ENCODE measurements around the gene TFF3.

The TFF3 gene

DNA sequence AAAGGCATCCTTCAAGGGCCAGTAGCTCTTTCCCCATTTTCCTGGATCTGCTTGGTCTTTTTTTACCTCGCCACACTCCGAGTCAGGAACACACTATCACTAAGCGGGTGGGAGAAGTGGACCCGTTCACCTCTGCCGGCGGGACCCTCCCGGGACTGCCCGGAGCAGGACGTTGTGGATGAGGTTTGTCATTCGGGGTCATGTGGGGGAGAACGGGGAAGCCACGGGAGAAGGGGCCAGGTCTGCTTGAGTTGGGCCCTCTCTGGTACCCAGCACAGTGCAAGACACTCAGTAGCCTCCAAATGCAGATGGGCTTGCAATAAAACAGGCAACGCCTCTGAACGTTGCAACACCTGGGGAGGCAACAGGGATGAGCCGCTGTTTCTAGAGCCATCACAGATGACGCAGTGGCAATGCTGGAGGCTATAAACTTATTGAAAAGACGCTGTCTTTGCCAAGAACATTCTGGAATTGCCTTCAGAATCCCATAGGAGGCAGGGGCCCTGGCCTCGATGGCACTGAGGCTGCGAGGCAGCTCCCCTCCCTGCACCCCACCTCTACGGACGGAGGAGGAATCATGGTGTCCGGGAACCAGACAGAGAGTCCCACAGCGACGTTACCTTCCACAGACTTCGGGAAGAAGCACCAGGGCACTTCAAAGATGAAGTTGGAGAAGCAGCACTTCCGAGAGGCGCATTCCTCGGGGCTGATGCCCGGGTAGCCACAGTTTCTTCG is 31.8 kb upstream of the TFF3 start:
- no peak for DNase-seq

DNA sequence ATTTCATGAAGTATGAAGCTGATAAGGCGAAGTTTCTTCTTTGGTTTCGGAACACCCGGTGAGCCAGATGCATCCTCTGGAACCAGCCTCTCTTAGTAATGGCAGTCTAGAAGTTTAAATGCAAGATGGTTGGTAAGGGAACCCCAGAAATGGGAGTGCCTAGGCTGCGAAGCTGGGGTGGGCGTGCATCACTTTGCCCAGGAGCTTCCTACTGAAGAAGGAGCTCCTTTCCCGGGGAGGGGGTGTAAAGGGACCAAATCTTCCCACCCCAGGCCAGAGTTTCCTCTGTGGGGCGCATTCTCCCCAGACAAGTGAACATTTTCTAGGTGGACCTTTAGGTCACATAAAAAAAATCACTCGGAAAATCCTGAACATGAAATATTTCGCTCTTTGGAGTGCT is 31.2 kb upstream of the TFF3 start:
- DNase-seq = no peak

DNA sequence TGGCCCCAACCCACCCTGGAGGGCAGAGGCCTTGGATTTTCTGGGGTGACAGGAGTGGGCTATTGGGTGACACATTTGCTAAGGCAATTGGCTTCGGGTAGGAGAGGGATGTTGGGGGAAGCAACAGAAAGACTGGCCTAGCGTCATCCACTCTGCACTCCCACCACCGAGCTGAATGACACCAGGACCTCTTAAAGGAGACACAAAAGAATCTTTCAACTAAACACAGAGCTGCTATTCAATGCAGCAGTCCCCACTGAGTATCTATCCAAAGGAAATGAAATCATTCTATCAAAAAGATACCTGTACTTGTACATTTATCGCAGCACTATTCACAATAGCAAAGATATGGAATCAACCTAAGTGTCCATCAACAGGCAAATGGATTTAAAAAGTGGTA is 29.4 kb upstream of the TFF3 start:
- DNase-seq = no peak

DNA sequence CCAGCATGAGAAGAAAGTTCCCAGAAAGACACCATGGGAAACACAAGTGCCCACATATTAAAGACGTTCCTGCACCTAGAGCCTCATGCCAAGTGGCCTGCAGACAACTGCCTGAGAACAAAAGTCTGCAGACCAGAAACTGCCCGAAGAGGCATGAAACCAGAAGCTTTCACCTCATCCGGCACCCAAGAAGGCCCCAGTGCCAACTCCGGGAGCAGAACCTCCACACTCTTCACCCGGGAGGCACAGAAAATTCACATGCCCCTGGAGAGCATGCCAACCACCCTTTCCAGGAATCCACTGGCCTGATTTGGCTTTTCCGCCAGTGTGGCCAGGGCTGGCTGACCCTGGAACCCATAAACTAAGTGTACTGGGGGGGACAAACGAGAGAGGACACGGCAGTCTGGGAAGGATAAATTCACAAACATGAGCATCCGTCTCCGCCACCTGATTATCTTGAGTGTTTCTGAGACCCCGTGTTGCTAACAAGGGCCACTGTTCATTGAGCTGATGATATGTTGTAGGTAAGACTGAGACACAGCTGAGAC is 28.8 kb upstream of the TFF3 start:
- DNase-seq = no peak

DNA sequence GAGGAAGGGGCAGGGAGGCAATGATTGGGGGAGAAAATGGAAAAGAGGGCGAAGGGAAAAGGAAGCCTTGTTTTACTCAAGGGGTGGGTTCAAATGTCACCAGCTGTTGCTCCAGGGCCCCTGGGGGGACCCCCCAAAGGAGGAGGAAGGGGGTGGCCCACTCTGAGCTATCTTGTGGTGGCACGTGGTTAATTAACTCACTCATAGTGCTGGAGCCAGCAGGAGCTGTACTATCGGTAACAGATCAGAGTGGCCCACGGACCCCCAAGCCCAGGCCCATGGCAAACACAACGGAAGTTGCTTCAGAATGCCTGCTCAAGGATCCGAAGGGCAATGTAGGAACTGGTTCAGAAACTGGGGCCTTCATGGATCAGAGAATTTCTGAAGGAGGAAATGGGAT is 28.3 kb upstream of the TFF3 start:
- DNase-seq = no peak

DNA sequence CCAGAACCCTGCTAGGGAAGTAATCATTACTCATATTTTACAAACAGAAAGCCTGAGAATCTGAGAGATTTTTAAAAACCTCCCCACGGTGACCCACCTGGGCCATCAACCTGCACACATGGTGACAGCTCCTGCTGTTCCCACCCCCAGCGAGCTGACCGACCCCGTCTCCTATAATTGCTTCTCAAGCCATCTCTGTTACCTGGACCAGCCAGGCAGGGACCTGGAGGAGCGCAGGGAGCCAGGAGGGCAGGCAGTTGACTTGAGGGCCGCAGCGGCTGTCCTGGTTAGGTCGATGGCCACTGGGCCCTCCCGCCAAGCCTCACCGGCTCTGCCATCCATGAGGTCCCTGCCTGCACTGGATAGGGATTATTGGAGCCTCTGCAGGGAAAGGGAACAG is 27.9 kb upstream of the TFF3 start:
- no peak for DNase-seq

DNA sequence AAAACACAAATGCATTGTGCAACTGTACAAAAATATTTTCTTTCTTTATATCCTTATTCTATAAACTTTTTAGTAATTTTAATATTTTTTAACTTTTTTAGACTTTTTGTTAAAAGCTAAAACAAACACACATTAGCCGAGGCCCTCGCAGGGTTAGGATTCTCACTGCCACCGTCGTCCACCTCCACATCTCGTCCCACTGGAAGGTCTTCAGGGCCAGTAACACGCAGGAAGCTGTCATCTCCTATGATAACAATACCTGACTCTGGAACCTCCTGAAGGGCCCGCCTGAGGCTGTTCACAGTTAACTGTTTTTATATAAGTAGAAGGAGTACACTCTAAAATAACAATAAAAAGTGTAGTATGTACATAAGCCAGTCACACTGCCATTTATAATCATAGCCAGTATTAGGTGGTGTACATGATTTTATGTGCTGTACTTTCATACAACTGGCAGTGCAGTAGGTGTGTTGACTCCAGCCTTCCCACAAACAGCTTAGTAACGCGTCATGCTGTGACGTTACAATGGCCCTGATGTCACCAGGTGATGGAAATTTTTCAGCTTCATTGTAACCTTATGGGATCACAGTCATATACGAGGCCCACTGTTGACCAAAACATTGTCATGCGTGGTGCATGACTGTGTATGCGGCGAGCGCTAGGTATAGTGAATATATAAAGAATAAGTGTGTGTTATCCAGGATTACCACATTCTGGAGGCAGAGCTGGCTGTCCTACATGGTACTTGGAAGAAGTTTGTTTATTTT is 26.8 kb upstream of the TFF3 start:
- no peak for DNase-seq

DNA sequence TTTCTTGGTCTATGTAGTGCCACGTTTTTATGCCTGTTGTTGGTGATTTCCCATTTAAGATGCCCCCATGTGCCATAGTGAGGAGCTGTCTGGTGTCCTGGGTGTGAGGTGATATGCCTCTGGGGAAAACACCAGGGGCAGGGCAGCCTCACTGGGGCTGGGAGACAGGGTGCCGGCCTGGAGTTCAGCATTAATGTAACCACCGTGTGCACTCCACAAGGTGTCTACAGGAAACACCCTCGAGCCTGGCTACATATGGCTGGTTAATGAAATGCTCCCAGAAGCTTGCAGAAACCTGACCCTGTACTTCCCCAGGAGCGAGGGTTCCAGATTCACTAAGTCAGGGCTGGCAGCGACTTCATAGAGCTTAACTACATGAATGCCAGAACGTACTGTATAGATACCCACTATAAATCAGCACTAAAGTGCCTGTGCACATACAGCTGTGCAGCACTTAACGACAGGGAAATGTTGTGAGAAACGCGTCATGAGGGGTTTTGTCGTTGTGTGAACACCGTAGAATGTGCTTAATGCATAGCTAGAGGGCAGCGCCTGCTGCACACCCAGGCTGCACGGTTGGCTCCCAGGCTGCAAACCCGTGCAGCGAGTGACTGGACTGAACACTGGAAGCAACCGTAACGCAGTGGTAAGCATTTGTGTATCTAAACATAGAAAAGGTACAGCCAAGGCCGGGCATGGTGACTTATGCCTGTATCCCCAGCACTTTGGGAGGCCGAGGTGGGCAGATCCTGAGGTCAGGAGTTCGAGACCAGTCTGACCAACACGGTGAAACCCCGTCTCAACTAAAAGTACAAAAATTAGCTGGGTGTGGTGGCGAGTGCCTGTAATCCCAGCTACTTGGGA is 25.2 kb upstream of the TFF3 start:
- no peak for DNase-seq

DNA sequence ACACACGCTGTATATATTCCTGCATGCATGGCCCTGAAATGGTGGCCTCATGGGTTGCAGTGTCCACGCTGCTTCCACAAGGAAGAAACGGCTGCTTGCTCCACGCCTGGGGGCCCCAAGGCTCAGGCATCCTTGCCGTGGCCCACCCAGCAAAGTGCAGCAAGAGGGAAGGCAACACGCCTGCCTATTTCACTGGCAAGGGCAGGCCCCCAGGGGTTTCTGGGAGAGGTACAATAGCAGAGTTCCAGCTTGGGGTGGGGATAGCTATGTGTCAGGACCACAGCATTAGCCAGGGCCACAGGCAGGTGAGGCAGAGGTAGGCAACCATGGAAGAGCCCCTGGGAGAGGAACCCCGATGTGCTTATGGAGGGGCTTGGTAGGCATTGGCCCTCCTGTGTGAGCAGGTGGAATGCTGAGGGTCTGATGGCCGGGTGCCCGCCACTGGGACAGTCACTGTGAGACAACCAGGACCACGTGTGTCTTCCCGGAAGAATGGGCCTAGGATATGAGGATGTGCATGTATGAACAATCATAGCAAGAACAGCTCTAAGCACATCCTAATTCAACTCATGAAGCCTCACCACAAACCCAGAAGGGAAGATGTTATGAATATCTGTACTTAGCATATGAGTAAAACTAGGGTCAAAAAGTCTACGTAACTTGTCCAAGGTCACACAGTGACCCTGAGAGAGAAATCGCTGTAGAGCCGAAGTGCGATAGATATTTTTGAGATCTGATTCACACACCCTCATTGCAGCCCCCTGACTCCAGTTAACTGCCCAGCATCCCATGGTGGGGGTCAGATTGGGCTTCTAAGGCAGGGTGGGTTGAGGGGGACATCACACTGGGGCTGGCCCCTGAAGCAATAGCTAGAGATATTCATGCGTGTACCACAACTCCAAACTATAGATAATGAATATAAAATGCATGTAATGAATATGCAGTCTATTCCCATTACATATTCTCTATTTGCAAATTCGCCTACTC is 23.8 kb upstream of the TFF3 start:
- no peak for DNase-seq

DNA sequence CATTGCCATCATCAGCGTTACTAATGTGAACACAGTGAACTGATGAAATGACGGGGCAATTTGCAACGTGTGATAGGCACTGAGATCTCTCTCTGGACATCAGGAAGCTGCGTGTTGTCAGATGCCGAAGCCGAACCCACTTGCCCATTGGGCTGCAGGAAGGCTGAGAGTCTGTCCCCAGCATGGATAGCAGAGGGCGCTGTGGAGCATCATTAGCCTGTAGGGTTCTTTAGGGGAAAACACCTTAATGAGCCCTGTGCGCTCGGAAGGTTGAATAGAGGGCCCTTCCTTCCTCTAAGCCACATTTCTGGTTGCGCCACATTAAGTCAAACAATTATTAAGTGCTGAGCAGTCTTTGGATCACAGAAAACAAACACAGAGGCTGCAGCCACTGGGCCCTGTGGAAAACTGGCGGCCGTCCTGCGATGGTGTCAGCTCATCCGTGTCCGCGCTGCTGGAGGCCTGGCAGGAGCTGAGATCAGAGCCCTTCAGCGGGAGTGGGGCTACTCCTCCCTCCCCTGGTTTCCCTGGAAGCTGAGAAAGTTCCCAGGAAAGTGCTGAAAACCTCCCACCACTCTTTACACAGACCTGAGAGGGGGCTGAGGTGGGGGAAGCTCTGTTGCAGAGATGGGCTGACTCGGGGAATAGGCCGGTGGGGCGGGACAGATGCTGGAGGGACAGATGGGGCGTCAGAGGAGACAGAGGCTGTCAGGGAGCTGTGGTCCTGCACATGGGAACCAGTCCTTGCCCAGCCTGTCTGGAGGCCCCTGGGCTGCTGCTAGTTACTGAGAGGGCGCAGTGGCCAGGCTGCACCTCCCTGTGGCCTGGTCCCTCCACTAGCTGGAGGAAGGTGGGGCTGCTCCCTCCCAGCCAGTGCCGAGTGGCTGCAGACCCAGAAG is 22.9 kb upstream of the TFF3 start:
- DNase-seq = peak; percentile 89

DNA sequence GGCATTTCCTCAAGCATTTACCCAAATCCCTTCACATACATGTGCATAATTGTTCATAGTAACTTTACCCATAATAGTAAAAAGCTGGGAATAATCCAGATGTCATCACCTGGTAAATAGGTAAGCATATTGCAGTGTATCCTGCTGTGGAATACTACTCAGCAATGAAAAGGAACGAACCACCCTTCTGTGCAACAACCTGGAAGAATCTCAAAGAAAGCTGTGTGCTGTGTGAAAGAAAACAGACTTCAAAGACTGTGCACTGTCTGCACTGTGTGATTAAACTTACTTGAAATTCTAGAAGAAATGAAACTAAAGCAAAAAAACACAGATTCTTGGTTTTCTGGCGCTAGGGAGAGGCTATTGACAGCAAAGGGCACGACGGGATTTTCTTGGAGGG is 22.1 kb upstream of the TFF3 start:
- no peak for DNase-seq

DNA sequence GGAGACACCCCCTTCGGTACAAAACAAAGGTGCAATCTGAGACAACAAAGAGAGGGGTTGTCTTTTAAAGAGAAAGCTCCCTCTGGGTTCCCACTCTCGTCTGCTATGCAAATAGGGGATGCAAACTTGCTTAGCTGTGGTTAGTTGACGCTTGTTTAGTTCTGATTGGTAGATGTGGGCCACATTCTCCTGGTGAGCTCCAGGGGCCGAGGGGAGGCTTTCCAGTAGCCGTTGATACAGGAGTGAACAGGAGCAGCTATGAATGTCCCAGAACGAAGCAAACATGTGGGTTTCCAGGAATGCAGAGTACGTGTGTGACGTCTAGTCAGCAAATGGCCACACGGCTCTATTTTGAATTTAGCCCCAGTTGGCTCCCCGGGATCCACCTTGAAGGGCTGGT is 20.8 kb upstream of the TFF3 start:
- DNase-seq = no peak

DNA sequence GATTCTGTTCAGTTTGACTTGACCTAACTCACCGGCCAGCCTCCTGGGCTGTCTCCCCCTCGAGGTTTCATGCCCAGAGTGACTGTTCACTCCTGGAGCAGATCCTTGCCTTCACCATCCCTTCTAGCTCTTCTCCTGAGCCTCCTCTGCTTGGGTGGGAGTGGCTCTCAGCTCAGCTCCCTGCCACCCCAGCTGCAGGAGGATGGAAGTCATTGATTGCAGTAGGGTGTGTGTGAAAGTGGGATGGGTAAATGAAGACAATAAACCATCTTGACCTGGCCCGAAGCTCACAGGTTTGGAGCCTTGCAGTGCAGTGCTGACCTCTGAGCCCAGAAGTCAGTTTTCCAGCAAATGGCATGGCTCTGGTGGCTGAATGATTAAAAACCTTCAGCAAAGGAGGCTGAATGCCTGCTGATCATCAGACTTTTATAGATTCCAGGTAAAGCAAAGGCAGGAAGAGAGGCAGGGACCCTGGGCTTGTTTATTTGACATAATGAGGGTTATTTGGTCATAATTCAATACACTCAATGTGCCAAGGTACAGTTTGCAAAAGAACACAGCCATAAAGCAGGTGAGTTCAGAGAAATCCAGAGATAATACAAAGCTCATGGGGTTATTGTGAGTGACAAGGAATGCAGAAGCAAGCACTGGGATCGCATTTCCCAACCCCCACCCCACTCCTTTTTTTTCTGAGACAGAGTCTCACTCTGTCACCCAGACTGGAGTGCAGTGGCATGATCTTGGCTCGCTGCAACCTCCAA is 17.5 kb upstream of the TFF3 start:
- DNase-seq = no peak

DNA sequence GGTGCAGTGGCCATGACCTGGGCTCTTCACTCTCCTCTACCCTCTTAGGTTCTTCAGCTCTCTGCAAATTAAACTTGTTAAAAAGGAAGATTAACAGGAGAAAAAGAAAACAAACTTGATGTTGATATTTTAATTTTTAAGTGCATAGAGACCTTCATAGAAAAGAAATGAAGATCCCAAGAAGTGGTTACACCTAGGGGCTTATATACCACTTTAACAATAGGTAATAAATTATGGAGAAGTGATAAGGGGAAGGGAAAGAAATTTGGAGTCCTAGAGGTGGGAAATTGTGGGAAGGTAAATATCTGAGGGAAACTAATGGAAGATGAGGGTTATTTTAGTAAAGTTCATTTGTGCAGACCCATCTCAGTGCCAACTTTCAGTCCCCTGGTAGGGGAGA is 16.5 kb upstream of the TFF3 start:
- no peak for DNase-seq

DNA sequence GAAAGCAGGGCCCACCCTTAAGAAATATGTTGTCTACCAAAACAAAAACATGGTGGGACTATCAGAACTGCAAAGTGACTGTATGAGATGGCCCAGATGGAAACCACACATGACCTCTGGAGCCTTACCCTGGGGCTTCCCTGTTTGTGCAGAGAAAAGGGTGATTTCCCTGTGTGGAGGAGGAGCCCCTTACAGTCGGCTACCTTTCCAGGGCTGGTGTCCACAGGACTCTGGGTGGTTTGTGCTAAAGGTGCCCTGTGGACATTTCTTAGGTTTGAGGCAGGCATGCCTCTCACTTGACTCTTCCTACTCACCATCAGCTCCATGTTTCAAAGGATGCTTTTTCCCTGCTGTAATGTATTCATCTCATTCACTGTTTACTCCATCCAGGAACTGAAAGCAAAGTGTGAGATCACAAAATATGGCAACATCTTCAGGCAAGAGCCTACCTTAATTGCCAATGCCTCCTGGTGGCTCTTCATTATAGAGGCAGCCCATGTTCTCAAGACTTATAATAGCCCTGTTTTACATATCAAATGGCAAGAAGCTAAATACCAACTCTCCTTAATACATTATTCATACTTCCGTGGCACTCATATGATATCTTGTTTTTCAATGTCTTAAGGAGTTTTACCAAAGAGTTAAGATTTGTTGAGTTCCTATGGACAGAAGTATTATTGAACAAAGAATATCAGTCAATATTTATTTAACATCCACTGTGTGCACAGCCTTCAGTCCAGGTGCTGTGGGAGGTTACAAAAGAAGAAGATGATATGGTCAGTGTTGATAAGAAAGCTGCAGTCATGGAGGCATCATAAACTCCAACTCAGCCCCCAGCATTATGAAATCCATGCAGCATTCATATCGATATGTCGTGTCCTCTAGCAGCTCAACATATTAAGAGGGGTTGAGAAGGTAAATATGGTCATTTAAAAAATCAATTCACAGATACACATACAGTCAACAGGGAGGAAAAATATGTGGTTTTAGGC is 15.5 kb upstream of the TFF3 start:
- DNase-seq = no peak

DNA sequence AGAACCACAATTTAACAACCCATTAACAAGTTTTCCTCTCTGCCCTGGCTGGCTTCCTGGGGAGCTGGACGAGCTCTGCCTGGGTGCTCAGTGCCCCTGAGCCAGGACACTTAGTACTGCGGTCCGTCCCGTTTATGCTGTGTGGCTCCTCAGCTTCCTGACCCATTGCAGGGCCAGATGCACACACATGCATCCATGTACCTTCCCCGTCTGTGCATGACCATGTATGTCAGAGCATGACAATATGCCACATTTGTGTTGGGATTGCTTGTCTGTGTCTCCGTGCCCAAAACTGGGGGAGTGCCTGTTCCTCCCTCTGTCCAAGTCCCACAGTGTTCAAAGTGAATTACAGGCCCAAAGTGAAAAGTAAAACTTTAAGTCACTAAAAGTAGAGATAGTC is 9.7 kb upstream of the TFF3 start:
- DNase-seq = no peak

DNA sequence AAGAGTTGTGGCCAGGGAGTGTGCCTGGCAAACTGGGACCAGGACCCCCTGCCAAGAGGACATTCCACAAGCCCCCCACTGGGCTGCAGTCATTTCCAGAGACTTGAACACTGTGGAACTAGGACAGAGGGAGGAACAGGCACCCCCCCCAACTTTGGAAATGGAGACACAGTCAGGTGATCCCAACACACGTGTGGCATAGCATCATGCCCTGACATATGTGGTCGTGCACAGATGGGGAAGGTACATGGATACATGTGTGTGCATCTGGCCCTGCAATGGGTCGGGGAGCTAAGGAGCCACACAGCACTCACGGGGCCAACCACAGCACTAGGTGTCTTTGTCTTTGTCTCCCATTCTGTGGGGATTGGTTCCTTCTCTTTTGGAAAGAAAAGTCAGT is 6.6 kb upstream of the TFF3 start:
- no peak for DNase-seq

DNA sequence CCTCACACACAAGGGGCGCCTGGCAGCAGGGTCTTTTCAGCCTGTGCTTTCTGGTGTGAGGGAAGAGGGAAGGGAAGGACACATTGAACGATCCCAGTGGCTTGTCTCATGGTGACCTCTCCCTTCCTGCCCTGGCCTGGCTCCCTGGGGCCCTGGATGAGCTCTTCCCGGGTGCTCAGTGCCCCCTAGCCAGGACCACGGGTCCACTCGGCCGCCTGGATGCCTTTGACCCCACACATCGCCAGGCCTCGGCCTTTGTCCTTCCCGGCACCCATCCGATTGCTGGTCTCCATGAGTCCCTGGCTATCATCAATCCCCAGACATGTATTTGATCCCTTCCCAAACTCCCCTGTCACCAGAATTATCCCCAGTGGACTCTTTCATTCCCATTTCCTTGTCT is 6.0 kb upstream of the TFF3 start:
- DNase-seq = no peak

DNA sequence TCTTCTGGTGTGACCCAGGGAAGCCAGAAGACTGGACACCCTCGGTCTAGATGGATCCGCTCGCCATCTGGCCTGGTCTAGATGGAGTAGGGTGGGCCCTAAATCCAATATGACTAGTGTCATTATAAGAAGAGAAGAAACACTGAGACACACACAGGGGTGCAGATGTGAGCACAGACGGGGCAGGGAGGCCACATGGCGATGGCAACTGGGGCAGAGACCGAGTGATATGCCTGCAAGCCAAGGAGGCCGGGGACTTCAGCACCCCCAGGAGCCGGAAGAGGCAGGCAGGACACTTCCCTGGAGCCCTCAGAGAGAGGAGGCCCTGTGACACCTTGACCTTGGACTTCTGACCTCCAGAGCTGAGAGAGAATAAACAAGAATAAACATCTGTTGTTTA is 5.6 kb upstream of the TFF3 start:
- no peak for DNase-seq

All from stimulated activated CD4-positive, alpha-beta T cell treated with anti-CD3 and anti-CD28 coated beads, Interleukin-15, amount 100 ng/mL, for 24 hours (primary cell).